NCI-H2081 (cell line): ENCODE results near the gene LMAN2.
"Not testable (repeated sequence)": the region's sequence is repeated elsewhere in the genome, so short reads cannot be mapped to it uniquely, and the experiment has no call there.

Source experiments
- DNase-seq, 2 experiments: peaks; one replicate each; lab custom pipeline; 2025; lab: John Stamatoyannopoulos, UW

Gene LMAN2

DNA sequence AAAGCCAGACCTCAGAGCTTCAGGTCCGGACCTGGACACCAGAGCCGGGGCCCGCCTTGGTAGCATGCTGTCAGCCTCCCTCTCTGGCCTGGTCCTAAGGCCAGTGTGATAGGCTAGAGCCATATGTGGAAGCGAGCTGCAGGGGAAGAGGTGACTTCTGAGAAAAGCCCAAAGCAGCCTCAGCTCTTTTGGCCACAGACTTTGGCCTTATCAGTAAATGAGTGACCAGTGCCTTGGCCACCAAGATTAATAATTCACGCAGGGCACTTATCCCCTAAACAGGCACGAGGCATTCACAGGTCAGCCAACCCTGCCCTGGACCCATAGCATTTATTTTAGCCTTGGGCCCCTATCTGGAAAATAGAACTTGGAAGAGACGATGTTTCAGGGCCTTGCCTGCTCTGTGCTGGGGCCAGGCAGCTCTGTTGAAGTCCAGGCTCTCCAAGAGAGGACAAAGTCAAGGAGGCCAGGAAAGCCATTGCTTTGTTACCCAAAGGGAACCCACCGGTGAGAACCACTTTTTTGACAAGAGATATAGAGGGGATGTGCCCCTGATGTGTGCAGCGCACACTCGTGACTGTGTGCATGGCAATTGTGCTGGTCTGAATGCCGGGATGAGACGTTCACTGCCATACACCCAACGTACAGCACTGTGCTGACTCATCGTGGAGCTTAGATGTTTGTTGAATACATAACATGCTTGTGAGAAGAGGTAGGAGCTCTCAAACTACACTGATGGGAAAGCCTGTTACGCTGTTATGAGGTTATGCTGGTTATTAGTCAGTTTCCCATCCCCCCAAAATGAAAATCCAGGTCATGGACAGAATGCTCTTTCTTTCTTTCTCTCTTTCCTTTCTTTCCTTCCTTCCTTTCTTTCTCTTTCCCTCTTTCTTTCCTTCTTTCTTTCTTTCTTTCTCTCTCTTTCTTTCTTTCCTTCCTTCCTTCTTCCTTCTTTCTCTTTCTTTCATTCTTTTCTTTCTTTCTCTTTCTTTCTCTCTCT lies 27.7 kb upstream of the LMAN2 start:
- no peak for DNase-seq

GRCh38 chr5:177377851-177378776 lies 26.6 kb upstream of the LMAN2 start:
- no peak for DNase-seq

DNA sequence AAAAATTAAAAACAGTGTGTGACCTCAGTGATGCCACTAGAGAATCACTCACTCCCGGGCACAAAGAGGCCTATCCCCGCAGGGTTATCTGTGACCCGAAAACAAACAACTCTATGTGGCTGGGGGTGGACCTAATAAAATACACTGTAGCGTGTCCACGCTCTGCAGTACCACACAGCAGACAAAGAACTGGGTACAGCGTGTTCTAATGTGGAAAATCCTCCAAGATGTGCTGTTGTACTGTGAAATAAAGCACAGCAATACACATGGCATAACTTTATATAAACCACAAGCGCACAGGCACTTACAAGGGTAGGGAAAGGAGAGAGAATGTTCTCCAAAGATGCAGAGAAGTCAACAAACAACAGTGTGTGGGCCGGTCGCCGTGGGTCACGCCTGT lies 24.6 kb upstream of the LMAN2 start:
- DNase-seq, result no peak

DNA sequence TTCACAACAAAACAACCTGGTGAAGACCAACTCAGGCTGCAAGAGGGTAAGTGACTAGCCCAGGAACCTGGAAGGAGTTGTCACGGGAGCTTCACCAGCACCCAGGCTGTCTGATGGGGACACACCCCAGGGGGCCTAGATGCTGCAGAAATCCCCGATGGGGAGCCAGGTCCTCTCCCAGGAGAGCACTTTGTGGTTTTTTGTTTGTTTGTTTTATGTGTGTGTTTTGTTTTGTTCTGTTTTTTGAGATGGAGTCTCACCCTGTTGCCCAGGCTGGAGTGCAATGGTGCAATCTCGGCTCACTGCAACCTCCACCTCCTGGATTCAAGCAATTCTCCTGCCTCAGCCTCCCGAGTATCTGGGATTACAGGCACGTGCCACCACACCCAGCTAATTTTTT lies 24.0 kb upstream of the LMAN2 start:
- not testable (repeated sequence) for DNase-seq

DNA sequence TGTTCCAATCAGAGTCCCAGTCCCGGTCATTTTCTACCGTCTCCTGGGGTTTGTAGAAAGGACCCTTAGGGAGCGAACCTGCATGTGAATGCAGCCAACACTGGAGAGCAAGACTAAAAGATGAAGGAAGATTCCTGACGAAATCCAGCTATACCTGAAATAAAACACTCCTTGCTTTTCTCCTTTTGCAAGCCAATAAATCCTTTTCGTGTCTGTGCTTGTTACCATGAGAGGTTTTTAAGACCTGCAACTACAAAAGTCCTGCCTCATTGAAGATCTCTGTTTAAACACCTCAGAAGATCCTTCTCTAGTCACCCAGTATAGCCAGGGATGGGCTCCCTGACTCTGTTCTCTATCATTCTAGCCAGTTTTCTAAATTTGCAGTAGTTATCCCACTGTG lies 22.7 kb upstream of the LMAN2 start:
- no peak for DNase-seq

GRCh38 chr5:177373806-177374205 lies 22.3 kb upstream of the LMAN2 start:
- no peak for DNase-seq

GRCh38 chr5:177372910-177373309 lies 21.4 kb upstream of the LMAN2 start:
- DNase-seq, result no peak

- no peak for DNase-seq
These were observed 20.8 kb upstream of the LMAN2 start for GRCh38 chr5:177372034-177372896.

DNA sequence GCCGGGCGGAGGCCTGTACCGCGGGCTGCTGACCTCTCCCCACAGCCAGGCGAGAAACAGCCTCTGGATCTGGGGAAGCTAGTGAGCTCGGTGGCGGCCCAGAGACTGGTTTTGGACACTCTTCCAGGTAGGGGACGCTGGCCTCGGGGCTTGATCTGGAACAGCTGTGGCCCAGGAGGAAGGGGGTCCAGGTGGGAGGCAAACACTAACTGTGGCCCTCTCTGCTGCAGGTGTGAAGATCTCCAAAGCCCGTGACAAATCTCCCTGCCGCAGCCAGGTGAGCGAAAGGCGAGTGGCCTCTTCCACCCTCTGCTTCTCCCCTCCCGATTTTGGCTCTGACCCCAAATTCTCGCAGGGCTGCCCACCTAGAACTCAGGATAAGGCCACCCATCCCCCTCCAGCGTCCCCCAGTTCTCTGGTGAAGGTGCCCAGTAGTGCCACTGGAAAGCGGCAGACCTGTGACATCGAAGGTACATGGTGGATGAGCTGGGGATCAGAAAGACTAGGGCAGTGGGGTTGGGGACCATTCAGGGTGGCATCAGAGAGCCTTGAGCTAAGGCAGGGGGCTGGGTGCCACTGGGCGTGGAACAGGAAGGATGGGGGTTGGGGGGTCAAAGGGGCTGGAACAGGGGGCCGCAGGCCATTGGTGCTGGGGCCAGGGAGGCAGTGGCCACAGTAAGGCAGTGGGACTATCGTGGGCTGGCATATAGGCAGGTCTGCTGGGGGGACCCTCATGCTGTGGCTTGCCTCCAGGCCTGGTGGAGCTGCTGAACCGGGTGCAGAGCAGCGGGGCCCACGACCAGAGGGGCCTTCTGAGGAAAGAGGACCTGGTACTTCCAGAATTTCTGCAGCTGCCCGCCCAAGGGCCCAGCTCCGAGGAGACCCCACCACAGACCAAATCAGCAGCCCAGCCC lies 19.9 kb upstream of the LMAN2 start:
- no peak for DNase-seq

GRCh38 chr5:177370488-177371119 lies 19.1 kb upstream of the LMAN2 start:
- peak; percentile 74 to 85 for DNase-seq

- no peak for DNase-seq
These were observed 18.4 kb upstream of the LMAN2 start for GRCh38 chr5:177369645-177370440.

GRCh38 chr5:177368869-177369644 lies 17.6 kb upstream of the LMAN2 start:
- DNase-seq, result no peak

DNA sequence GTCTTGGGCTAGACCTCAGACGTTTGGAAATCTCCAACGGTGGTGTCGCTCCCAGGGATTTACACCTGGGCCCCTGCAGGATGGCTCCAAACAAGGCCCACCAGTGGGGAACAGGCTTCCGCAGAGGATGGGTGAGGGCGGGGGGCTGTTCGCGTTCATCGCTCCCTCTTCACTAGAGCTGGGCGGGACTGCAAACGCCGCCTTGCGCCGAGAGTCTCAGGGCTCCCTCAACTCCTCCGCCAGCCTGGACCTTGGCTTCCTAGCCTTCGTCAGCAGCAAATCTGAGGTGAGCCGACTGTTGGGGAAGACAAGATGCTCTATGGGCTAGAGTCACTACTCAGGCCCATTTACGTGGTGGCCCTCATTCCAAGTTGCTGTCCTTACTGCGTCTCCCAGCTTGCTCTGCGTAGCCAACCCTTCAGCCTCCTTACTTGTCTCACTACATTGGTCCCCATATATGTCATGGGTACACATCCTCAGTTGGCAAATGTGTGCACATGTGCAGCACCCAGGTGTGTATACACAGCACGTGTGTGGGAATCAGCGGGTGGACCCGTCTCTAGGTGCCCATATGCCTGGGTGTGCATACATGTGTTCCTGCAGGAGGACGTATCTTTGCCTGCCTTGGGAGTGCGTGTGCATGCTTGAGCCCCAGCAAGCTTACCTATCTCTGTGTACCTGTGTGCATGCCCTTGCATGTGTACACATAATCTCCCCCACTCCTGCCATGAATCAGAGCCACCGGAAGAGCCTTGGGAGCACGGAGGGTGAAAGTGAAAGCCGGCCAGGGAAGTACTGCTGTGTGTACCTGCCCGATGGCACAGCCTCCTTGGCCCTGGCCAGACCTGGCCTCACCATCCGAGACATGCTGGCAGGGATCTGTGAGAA lies 16.8 kb upstream of the LMAN2 start:
- no peak for DNase-seq

- DNase-seq, result no peak
These were observed 15.9 kb upstream of the LMAN2 start for GRCh38 chr5:177367323-177367848.

DNA sequence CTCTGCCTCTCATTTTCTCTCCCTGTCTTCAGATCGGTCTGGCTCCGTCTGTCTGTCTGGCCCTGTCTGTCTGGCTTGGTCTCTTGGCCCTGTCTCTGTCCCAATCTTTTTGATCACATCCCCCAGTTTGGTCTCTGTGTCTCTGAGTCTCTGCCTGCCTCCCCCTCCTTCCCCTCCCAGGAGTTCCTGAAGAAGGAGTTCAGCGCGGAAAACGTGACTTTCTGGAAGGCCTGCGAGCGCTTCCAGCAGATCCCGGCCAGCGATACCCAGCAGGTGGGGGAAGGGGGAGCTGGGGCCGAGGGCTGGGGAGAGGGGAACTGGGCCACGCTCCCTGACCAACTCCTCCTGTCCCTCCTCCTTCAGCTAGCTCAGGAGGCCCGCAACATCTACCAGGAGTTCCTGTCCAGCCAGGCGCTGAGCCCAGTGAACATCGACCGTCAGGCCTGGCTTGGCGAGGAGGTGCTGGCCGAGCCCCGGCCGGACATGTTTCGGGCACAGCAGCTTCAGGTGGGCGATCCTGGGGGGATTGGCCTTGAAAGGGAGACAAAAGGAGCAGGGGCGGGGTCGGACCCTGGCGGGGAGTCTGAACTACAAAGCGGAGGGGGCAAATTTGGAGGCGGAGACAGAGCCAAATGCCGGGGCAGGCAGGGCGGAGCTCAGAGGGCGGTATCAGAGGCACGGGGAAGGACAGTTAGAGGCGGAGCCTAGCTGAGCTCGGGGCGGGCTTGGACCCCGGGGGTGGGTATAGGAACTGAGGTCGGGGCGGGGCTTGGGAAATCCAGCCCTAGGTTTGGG lies 15.3 kb upstream of the LMAN2 start:
- no peak for DNase-seq

- no peak for DNase-seq
These were observed 14.5 kb upstream of the LMAN2 start for GRCh38 chr5:177365845-177366527.
